SK-N-SH (cell line): Measurements from ENCODE around the gene PRKN. TPM values are rescaled to one million over a fixed set of nuclear protein-coding genes. Genes with fewer than 3 reads are reported as not detected.

Experiments
- CTCF ChIA-PET: fragments of 300-600, 350-600 bp; formaldehyde crosslinking; extraction: SDS; loops from one replicate; lab custom pipeline; 2021; lab: Yijun Ruan, JAX
- POLR2A ChIA-PET: fragments of 350-600 bp; sonication (Branson Sonifier 250); formaldehyde crosslinking; extraction: SDS; loops from one replicate; lab custom pipeline; 2020; ENCODE audit warnings: antibody characterized with exemption, inconsistent platforms; lab: Yijun Ruan, JAX
- DNase-seq: peaks from one replicate; pipeline ENCODE4 v3.0.0; 2012
- H2AFZ ChIP-seq: fragments of 200-600 bp; sonication (generic); 2 replicates; pipeline ENCODE4 v1.8.1; 2016; ENCODE audit warnings: antibody characterized with exemption, mild to moderate bottlenecking, low read depth
- H3F3A ChIP-seq: fragments of 200-600 bp; sonication (generic); replicated peaks from 2 replicates; pipeline ENCODE3; 2016; ENCODE audit warnings: antibody characterized with exemption, mild to moderate bottlenecking; ENCODE audit not compliant: insufficient read depth
- H3K27ac ChIP-seq, 2 experiments: fragments of 200-500 bp in 1 of 2; fragments of 200-600 bp in 1 of 2; sonication (Bioruptor generic) in 1 of 2; sonication (generic), shearing (Covaris generic) in 1 of 2; 2 replicates each; pipeline versions ENCODE4 v1.5.1 to v1.6.1; 2014 to 2016; ENCODE audit warnings: low read depth in 2 of 2, inconsistent platforms in 1 of 2, low read length in 1 of 2, mild to moderate bottlenecking in 1 of 2, mixed read lengths in 1 of 2
- H3K27me3 ChIP-seq: fragments of 200-600 bp; sonication (generic), shearing (Covaris generic); 2 replicates; pipeline ENCODE4 v1.6.1; 2016; ENCODE audit warnings: mixed run types; ENCODE audit not compliant: insufficient read depth
- H3K36me3 ChIP-seq, 2 experiments: fragments of 200-500 bp in 1 of 2; fragments of 200-600 bp in 1 of 2; sonication (Bioruptor generic) in 1 of 2; sonication (generic) in 1 of 2; replicated peaks in 1 of 2; 2 replicates each; pipeline versions ENCODE3 to v1.5.1; 2014 to 2016; ENCODE audit warnings: low read length in 1 of 2, mild to moderate bottlenecking in 1 of 2; ENCODE audit not compliant: insufficient read depth in 2 of 2, control insufficient read depth in 1 of 2
- H3K4me1 ChIP-seq, 2 experiments: fragments of 200-500 bp in 1 of 2; fragments of 200-600 bp in 1 of 2; sonication (Bioruptor generic) in 1 of 2; sonication (generic), shearing (Covaris generic) in 1 of 2; 2 replicates each; pipeline versions ENCODE4 v1.5.1 to v1.6.1; 2014 to 2016; ENCODE audit warnings: low read depth in 1 of 2, low read length in 1 of 2, mixed run types in 1 of 2; ENCODE audit not compliant: insufficient read depth in 2 of 2, control insufficient read depth in 1 of 2
- H3K4me2 ChIP-seq: fragments of 200-600 bp; sonication (generic), shearing (Covaris generic); 2 replicates; pipeline ENCODE4 v1.6.1; 2017; ENCODE audit warnings: mixed run types
- H3K4me3 ChIP-seq, 2 experiments: fragments of 200-500 bp in 1 of 2; fragments of 200-600 bp in 1 of 2; sonication (Bioruptor generic) in 1 of 2; sonication (generic), shearing (Covaris generic) in 1 of 2; 2 replicates each; pipeline versions ENCODE4 v1.5.1 to v1.8.1; 2014 to 2016; ENCODE audit warnings: low read depth in 2 of 2, inconsistent platforms in 1 of 2, low read length in 1 of 2, mild to moderate bottlenecking in 1 of 2, mixed read lengths in 1 of 2, moderate library complexity in 1 of 2
- H3K79me2 ChIP-seq: fragments of 200-600 bp; sonication (generic); 2 replicates; pipeline ENCODE4 v1.8.1; 2017; ENCODE audit warnings: mild to moderate bottlenecking; ENCODE audit not compliant: insufficient read depth
- H3K9ac ChIP-seq: fragments of 200-600 bp; sonication (generic); 2 replicates; pipeline ENCODE4 v1.6.1; 2017; ENCODE audit warnings: mixed run types
- H3K9me2 ChIP-seq: fragments of 200-600 bp; sonication (generic); 2 replicates; pipeline ENCODE4 v1.6.1; 2017; ENCODE audit warnings: mixed run types
- H3K9me3 ChIP-seq: fragments of 200-600 bp; sonication (generic); 2 replicates; pipeline ENCODE4 v1.6.1; 2017; ENCODE audit warnings: mixed run types, mild to moderate bottlenecking, moderate library complexity
- H4K20me1 ChIP-seq: fragments of 200-600 bp; sonication (generic); 2 replicates; pipeline ENCODE4 v1.6.1; 2017; ENCODE audit warnings: mild to moderate bottlenecking, mixed run types; ENCODE audit not compliant: insufficient read depth
- ELF1 ChIP-seq: IDR thresholded peaks from 2 replicates; pipeline ENCODE4 v1.4.0; 2012
- IRF3 ChIP-seq: fragments of 150-350 bp; IDR thresholded peaks from 2 replicates; pipeline ENCODE4 v1.6.1; 2016; ENCODE audit warnings: mild to moderate bottlenecking, low read depth, low read length
- MEF2A ChIP-seq: IDR thresholded peaks from 2 replicates; pipeline ENCODE4 v1.4.0; 2012; ENCODE audit warnings: low read depth, borderline replicate concordance
- MXI1 ChIP-seq: IDR thresholded peaks from 2 replicates; pipeline ENCODE4 v1.6.1; 2012; ENCODE audit warnings: mild to moderate bottlenecking, low read depth, low read length, improper control_type of control experiment
- NRF1 ChIP-seq: IDR thresholded peaks from 2 replicates; pipeline ENCODE4 v1.6.1; 2012; ENCODE audit warnings: low read depth, mild to moderate bottlenecking, low read length
- PBX3 ChIP-seq: IDR thresholded peaks from 2 replicates; pipeline ENCODE4; 2012
- RAD21 ChIP-seq: IDR thresholded peaks from 2 replicates; pipeline ENCODE4 v1.6.1; 2012; ENCODE audit warnings: mild to moderate bottlenecking, low read length
- RCOR1 ChIP-seq: fragments of 150-350 bp; IDR thresholded peaks from 2 replicates; pipeline ENCODE4 v1.6.1; 2017; ENCODE audit warnings: antibody characterized with exemption, low read length
- RXRA ChIP-seq: IDR thresholded peaks from 2 replicates; pipeline ENCODE4 v1.4.0; 2012; ENCODE audit warnings: low read depth, mild to moderate bottlenecking, borderline replicate concordance
- SIN3A ChIP-seq: IDR thresholded peaks from 2 replicates; pipeline ENCODE4 v1.6.1; 2012; ENCODE audit warnings: low read depth, mild to moderate bottlenecking, low read length, moderate library complexity, borderline replicate concordance
- YY1 ChIP-seq: IDR thresholded peaks from 2 replicates; pipeline ENCODE4 v1.4.0; 2012; ENCODE audit warnings: low read depth, mild to moderate bottlenecking
- ZBTB33 ChIP-seq: IDR thresholded peaks from 2 replicates; pipeline ENCODE4 v1.4.0; 2012; ENCODE audit warnings: low read depth, borderline replicate concordance
- WGBS: methylation state at CpG from one replicate; pipeline ENCODE4 v1.1.6; 2017; ENCODE audit warnings: low lambda C conversion rate; 5-methylcytosine and 5-hydroxymethylcytosine counted together
- polyA plus RNA-seq, 3 experiments: library from polyadenylated mRNA; depleted of rRNA; stranded (reverse); fragments of >200 nt; gene quantifications; 2 replicates each; pipeline ENCODE4 v1.2.3, GENCODE V29; 2012

PRKN gene
- polyA plus RNA-seq, 1 of the 3 experiments (the other 2 are of a cell fraction): 0.76 TPM

GRCh38 chr6:162751211-162751859 lies 23.8 kb upstream of the PRKN start:
- ChIA-PET POLR2A (no interaction called here), CTCF (interaction anchor here (0.7 kb wide), 1 partner anchor 9 kb away, joined by 3 read pairs; no protein-coding TSS in a partner anchor)
- no peaks in the 10 kb centered on the region for H3K27me3 ChIP-seq
- no peak for DNase-seq
- no peak overlapping the region for H3K27ac ChIP-seq
- H2AFZ ChIP-seq: no peak overlapping the region
- no peaks in the 10 kb centered on the region for H4K20me1 ChIP-seq
- no peak for TF ChIP-seq YY1
- TF ChIP-seq PBX3: no peak
- TF ChIP-seq IRF3: no peak
- no peak for TF ChIP-seq MXI1
- H3K4me2 ChIP-seq: no peak overlapping the region
- H3K36me3 ChIP-seq: no peaks in the 10 kb centered on the region
- no peaks in the 10 kb centered on the region for H3K79me2 ChIP-seq
- H3F3A ChIP-seq: no peaks in the 10 kb centered on the region
- no peak overlapping the region for H3K9ac ChIP-seq
- H3K4me1 ChIP-seq: no peaks in the 10 kb centered on the region
- H3K9me3 ChIP-seq: no peaks in the 10 kb centered on the region
- no peaks in the 10 kb centered on the region for H3K9me2 ChIP-seq
- H3K4me3 ChIP-seq: no peak overlapping the region

GRCh38 chr6:162750776-162751175 lies 23.2 kb upstream of the PRKN start:
- no peak overlapping the region for H3K27ac ChIP-seq
- no peaks in the 10 kb centered on the region for H3K79me2 ChIP-seq
- TF ChIP-seq MEF2A: no peak
- TF ChIP-seq RCOR1: no peak
- TF ChIP-seq PBX3: no peak
- TF ChIP-seq RXRA: no peak
- no peak for TF ChIP-seq RAD21
- no peak for TF ChIP-seq ELF1
- no peak for TF ChIP-seq SIN3A
- TF ChIP-seq NRF1: no peak
- no peak for TF ChIP-seq ZBTB33
- no peaks in the 10 kb centered on the region for H3K9me3 ChIP-seq
- no peaks in the 10 kb centered on the region for H3K4me1 ChIP-seq
- no peak overlapping the region for H3K9ac ChIP-seq
- H3K4me2 ChIP-seq: no peak overlapping the region
- 20% methylated on average over 3 of the region's 3 CpGs for WGBS
- no peaks in the 10 kb centered on the region for H3K36me3 ChIP-seq
- no peaks in the 10 kb centered on the region for H3K9me2 ChIP-seq
- ChIA-PET CTCF (interaction anchor here (0.7 kb wide), 1 partner anchor 8 kb away, joined by 3 read pairs; no protein-coding TSS in a partner anchor), POLR2A (no interaction called here)
- no peak overlapping the region for H3K4me3 ChIP-seq
- H3F3A ChIP-seq: no peaks in the 10 kb centered on the region
- no peak overlapping the region for H2AFZ ChIP-seq
- H3K27me3 ChIP-seq: no peaks in the 10 kb centered on the region
- no peaks in the 10 kb centered on the region for H4K20me1 ChIP-seq
- no peak for DNase-seq
